Activated gamma-delta T cell treated with anti-CD3 and anti-CD28 coated beads, Interleukin-2, amount 50 U/mL, for 16 hours (primary cell): ENCODE data around the gene ZCCHC8.

Experiments used
- DNase-seq: peaks from one replicate; pipeline ENCODE4 v3.0.0-alpha.2; 2020; ENCODE audit warnings: low read depth

The ZCCHC8 gene

GRCh38 chr12:122427403-122427802 is 73.3 kb downstream of the ZCCHC8 start:
- no peak for DNase-seq

GRCh38 chr12:122423258-122424165 is 77.2 kb downstream of the ZCCHC8 start:
- DNase-seq = no peak

- DNase-seq = peak; percentile 10
These were observed 77.9 kb downstream of the ZCCHC8 start for GRCh38 chr12:122422730-122423257.

GRCh38 chr12:122421821-122422729 is 78.7 kb downstream of the ZCCHC8 start, which contains the start of gene CLIP1:
TSS of gene CLIP1 (minus strand) at chr12:122422669. CDS start at chr12:122380452, 42,217 bp downstream.
- peak; percentile 31 for DNase-seq
